ENCODE results near the gene FIBCD1. TPM values are rescaled to one million over a fixed set of nuclear protein-coding genes. Genes with fewer than 3 reads are reported as not detected.

Gene FIBCD1
- total and polyA plus RNA-seq, 2 of the 8 experiments (the other 6 are each of a cell fraction or from before 2014, with no cell fraction given), result 6.1 to 8.8 TPM

GRCh38 chr9:130860458-130861316 lies 78.4 kb downstream of the FIBCD1 start:
- Histone ChIP-seq H4K20me1 (replicated peaks in 1 of 2; ENCODE audit: control insufficient read depth in 1 of 2, insufficient read depth in 2 of 2, low read length in 2 of 2) (peaks cover 15 to 27% of the 10 kb centered on the region in 2 experiments), H3K9ac (replicated peaks in 1 of 4; ENCODE audit: extremely low read depth in 1 of 4, low read depth in 3 of 4, low read length in 3 of 4) (no peak overlapping the region), H3K4ac (replicated peaks; ENCODE audit: insufficient read length, low read depth, low read length) (no peak overlapping the region), H2BK20ac (ENCODE audit: low read length) (no peak overlapping the region), H4K5ac (ENCODE audit: insufficient read length, low read depth, low read length) (no peak overlapping the region), H3K27me3 (replicated peaks in 1 of 4; ENCODE audit: control insufficient read depth in 3 of 4, extremely low read depth in 1 of 4, insufficient read depth in 3 of 4, low read length in 3 of 4) (no peaks in the 10 kb centered on the region), H2BK15ac (ENCODE audit: low read length) (no peak overlapping the region), H3K4me2 (ENCODE audit: insufficient read depth in 1 of 2, low read depth in 2 of 2, low read length in 2 of 2) (no peak overlapping the region), H3K23me2 (ENCODE audit: low read depth, low read length) (no peaks in the 10 kb centered on the region), H4K91ac (replicated peaks; ENCODE audit: insufficient read length, low read length) (no peak overlapping the region), H3K14ac (ENCODE audit: insufficient read length) (no peak overlapping the region), H3K27ac (ENCODE audit: low read depth, low read length) (no peak overlapping the region), H2BK120ac (replicated peaks; ENCODE audit: low read depth, low read length) (no peak overlapping the region), H3K9me3 (ENCODE audit: insufficient read depth in 2 of 2, low read depth in 1 of 2, low read length in 1 of 2) (no peaks in the 10 kb centered on the region), H3K36me3 (ENCODE audit: control insufficient read depth in 2 of 4, insufficient read depth in 4 of 4, low read length in 3 of 4) (peaks cover 13 to 29% (median 19%) of the 10 kb centered on the region in 4 experiments), H3K18ac (ENCODE audit: extremely low read depth, low read length) (no peak overlapping the region), H2AK5ac (ENCODE audit: low read depth, low read length) (no peak overlapping the region), H3K4me1 (replicated peaks in 1 of 4; ENCODE audit: control insufficient read depth in 3 of 4, insufficient read depth in 4 of 4, low read length in 3 of 4) (0 out of 7 replicates have a peak, but pooled peaks cover 0 to 3% (median 0%) of the 10 kb centered on the region in 4 experiments), H3K23ac (ENCODE audit: insufficient read length) (no peak overlapping the region), H2BK12ac (ENCODE audit: low read depth, low read length) (peak overlapping the region; percentile 46; the same call in 1 of the 2 replicates), H2AFZ (ENCODE audit: low read length) (no peak overlapping the region), H3K4me3 (ENCODE audit: extremely low read depth in 1 of 4, insufficient read depth in 2 of 4, low read depth in 3 of 4, low read length in 4 of 4) (no peak overlapping the region), H2BK5ac (ENCODE audit: low read depth, low read length) (peak overlapping the region; percentile 79; the same call in 1 of the 2 replicates), H4K8ac (ENCODE audit: extremely low read depth, insufficient read depth, low read length) (no peak overlapping the region), H3K79me2 (ENCODE audit: control insufficient read depth in 1 of 2, insufficient read depth in 2 of 2, low read length in 2 of 2) (peaks cover 0 to 37% of the 10 kb centered on the region in 2 experiments; a peak in 2 of 4 replicates), H3K56ac (replicated peaks; ENCODE audit: insufficient read length, low read depth, low read length) (no peak overlapping the region), H3K79me1 (ENCODE audit: low read depth, low read length) (0 out of 2 replicates have a peak, but pooled peaks cover 2% of the 10 kb centered on the region)
- FAIRE-seq (no peak), DNase-seq (ENCODE audit: low read depth in 1 of 2, low spot score in 2 of 2) (no peak)
- POLR2A ChIA-PET (ENCODE audit: partially characterized antibody), result interaction anchor here (2.0 kb wide), 1 partner anchor 159 kb away, joined by 6 read pairs; no protein-coding TSS in a partner anchor
- CTCF ChIA-PET (ENCODE audit: partially characterized antibody), result interaction anchor here (0.5 to 12.4 kb wide), 7 partner anchors 10 to 155 kb away, joined by 3 to 246 read pairs (median 5); no protein-coding TSS in a partner anchor
- WGBS, 2 experiments (ENCODE audit: extremely low coverage in 1 of 2, insufficient coverage in 1 of 2, insufficient read length in 1 of 2, insufficient replicate concordance in 2 of 2, low coverage in 1 of 2, low lambda C conversion rate in 2 of 2, missing lambda C conversion rate in 1 of 2), result 92% methylated on average over 28 of the region's 28 CpGs; no CpG with 5 or more reads in 1 of the 2 experiments
- TF ChIP-seq PHF8 (conservative IDR thresholded peaks at IDR 0.05; ENCODE audit: low read depth, low read length) (no peak), RAD21 (IDR thresholded peaks at IDR 0.05 in 1 of 2, conservative IDR thresholded peaks at IDR 0.05 in 1 of 2; ENCODE audit: low read depth in 2 of 2, low read length in 2 of 2) (peak; percentile 15 to 17; a peak in 2 of 4 replicates), USF2 (IDR thresholded peaks at IDR 0.05; ENCODE audit: low read length) (no peak), CTCF (IDR thresholded peaks at IDR 0.05; ENCODE audit: control extremely low read depth in 1 of 3, insufficient read depth in 1 of 3, low read depth in 1 of 3, low read length in 3 of 3) (peak in 1 of 3 experiments; percentile 21; a peak in 1 of 4 replicates)
